Hepatic stellate cell (primary cell): ENCODE data around the gene PDCD1LG2.
A peak's percentile ranks its signal among the peaks of the same experiment; 100 is the strongest.

ENCODE experiments used
- DNase-seq: peaks from one replicate; pipeline ENCODE4 v3.0.0; 2011; ENCODE audit warnings: low spot score

The PDCD1LG2 gene

DNA sequence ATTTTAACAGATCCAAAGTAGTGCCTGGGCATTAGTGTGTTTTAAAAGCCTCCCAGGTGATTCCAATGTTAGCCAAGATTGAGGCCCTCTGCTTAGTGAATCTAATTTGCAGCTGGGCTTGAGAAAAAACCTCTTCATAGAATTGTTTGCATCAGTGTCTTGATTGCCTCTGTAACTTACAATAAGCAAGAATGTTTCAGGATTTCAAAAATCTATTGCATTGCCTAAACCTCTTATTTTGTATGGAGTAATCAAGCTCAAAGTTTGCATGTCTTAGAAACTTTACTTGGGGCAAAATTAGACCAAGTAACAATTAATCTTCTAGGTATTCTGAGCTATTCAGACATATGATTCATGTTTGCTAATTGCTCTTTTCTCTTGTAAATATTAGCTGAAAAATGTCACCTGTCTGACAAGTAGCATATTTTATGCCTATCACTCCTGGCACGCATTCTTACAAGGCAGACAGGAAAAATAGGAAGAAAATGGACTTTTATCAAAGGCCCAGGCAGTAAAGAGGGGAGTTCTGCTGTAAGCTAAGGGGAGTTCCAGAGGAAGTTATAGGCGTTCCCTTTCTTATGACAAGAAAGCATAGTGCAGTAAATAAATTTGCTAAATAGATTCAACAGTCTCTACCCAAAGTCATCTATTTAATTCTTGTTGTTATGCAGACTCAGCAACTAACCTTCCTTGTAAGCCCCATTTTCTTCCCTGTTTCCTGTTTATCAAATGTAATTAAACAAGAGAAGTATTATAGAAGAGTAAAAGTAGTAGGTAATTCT lies 21.0 kb downstream of the PDCD1LG2 start:
- no peak for DNase-seq

DNA sequence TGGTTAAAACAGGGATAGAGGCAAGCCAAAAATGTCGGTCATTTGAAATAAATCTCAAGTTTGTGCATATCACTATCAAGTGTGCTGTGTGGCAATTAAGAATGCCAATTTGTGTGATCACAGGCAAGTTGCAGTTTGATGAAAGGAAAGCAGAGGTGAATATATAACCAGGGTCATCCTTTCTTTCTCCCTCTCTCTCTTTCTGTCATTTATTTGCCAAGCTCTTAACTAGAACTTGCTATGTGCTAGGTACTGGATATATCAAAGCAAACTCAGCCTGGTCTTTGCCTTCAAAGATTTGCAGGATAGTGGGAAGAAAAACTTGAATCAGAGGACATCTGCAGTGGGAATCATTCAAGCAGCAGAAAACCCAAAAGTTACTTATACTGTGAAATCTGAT lies 22.0 kb downstream of the PDCD1LG2 start:
- DNase-seq, result no peak

DNA sequence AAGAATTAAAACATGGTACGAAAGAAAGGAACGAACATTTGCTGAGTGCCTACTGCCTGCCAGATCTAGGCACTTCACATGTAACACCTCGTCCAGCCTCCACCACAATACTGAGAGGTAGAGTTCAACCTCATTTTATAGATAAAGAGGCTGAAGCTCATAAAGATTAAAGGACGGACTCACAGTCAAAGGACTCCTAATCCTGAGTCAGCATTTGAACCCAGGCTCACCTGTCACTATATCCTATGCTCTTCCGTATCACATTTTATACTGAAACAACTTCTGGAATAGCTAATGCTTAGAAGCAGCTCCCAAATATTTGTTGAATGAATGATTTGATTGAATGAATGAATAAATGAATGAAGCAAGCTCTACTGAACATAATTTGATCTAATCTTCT lies 22.5 kb downstream of the PDCD1LG2 start:
- DNase-seq, result no peak

DNA sequence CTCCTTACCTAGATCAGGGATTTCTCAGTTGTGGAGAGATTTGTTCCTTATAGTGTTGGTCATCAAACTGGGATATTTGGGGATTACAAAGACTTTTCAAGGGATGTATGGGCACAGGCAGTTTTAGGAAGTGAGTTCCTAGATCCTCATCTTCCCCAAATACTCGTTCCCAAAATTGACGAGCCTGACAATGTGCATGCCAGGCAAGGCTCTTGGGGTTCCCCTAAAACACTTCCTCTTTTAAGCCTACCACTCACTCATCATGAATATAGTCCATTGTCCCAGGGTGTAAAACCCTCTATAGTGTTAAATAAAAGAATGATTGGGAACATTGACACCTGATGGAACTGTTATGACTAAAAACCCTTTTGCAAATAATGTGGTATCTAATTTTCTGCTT lies 26.4 kb downstream of the PDCD1LG2 start:
- no peak for DNase-seq

DNA sequence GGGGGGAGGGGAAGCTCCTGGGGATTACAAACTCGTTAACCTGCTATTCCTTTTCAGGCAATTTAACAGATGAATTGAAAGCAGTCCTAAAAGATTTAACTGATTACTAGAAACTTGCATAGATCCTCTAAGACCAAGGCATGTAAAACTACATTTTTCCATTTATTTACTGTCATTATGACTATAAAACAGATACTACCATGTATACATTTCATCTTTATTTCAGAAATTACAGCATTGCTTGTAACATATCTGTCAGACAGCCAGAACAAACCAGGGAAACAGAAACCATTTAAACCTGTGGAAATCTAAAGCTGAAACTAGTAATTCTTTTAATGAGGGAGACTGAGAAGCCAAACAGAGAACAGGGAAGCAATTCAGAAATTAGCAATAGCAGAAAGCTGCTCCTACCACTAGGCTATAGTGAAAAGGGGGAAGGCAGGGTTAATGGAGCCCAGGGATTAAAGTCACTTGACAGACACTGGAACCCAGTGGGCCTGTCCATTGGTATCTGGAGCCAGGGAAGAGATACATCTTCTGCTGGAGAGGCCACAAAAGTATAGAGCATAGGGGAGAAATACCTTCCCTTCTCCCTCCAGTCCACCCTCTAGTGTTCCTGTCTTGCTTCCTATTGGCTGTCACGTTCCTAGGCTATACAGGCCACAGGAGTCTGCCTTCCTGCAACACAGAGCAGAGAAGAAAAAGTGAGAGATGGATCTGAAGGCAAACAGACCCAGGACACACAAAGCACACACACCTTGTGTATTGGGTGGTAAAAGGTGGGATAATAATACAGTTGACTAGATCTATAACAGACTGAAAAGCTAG lies 33.8 kb downstream of the PDCD1LG2 start:
- DNase-seq, result no peak

DNA sequence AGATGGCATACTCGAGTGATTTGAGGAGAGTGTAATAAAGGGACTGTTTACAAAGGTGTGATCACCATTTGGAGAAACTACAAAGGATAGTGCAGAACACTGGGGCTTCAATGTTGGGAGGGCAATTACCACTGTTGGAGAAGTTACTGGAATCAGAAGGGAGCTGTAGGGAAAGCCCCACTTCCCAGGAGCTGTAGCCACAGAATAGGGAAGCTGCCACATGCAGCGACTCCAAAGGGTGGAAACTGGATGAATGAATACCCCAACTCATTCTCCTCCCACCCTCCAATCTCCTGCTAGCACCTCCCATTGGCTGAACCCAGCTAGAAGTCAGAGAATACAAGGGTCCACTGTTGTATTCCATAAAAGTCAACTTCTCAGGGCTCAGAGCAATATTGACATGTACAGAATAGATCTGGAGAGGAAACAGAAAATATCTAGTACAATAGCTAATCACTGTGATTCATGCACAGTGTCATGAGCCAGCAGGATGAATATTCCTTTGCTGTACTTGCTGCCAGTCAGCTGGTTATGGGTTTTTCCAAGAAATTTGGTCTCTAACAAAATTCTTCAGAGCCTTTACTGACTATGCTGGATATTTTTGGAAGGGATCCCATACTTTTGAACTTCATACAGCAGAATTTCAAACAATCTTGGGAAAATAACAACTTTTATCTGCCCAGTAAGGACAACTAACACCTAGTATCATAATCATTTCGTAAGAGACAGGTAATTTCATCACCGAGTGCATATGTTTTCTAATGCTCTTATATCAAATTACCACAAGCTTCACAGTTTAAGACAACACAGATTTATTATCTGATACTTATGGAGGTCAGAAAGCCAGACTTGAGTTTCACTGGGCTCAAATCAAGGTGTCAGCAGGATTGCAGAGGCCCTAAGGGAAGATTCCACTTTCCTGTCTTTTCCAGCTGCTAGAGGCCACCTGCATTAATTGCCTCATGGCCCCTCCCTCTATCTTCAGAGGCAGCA lies 39.6 kb downstream of the PDCD1LG2 start:
- peak; percentile 26 for DNase-seq

DNA sequence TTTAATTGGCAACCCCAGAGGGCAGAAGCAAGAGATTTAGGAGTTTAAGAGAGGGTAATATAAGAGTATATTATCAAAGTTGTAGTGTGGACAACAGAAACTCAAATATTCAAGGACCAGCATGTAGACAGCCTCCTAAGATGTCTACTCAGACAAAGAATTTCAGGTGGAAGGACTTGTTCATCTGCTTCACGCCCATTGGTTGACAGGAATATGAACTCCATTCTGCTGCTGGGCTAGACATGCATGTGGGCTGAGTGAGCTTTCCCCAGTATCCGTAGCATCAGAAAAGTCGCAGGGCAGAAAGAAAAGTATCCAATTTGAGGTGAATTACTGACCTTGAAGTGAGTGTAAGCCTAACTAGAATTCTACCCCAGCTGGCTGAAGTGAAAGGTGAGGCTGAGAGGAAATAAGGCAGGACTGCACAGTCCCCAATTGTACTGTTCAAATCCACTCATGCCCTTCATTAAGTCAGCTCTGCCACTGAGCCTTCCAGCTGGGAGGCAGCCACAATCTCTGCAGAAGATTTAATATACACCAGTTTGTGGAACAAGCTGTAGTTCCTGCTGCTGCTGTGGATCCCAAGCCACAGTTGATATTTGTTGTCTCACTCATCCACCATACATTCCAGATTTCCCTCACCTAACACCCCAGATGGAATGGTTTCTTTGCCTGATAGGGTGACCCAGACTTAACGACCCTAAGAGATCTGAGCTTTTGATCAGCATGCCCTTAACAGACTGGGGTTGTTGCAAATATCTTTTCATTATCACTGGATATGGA lies 41.2 kb downstream of the PDCD1LG2 start:
- no peak for DNase-seq

DNA sequence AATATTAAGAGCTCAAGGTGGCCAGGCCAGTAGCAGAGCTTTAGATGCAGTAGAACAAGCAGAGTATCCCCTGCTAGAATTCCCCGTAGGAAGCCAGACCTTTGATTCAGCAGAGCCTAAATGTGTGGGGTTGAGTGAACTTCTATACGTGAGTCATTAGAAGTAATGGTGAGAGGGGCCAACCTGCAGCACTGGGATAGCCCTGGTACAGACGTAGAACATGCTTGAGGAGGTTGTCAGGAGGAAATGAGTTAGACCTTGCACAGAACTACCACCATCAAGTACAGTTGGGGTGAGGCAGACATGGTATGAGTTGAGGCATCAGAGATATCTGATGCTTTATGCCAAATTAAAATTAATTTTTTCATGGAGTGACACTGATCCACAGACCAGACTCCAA lies 42.0 kb downstream of the PDCD1LG2 start:
- no peak for DNase-seq

DNA sequence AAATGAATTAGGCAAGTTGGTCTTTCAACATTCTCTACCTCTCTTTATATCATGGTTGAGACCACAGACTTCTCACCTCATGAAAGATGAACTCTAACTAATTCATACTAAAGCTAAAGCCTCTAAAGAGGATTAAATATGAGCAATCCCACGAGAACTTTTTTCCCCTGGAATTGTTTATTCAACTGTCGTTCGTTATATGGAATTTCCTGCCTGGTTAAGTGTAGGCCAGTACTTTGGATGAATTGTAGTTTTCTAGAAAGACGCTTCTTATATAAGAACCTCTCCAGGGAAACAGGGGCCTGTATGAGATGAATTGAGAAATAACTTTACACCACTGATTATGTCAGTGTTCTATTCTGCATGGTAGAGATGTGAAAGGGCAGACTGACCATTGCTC lies 42.9 kb downstream of the PDCD1LG2 start:
- peak; percentile 35 for DNase-seq

DNA sequence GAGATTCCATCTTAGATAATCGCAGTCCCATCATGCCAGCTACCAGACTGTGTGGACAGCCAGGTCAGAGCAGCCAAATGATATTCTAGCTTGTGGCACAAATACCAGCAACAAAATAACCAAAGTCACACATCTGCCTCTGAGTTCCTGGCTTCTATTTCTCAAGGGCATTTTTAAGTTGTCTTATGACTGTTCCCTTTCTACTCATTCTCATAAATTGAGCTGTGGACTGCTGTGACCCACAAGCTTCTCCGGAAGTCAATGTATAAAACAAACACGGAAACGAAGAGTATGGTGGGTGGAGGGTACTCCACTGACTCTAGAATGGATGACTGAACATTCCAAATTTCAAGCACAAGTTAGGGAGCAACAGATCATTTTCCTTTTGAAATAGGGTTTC lies 43.9 kb downstream of the PDCD1LG2 start:
- DNase-seq, result no peak

DNA sequence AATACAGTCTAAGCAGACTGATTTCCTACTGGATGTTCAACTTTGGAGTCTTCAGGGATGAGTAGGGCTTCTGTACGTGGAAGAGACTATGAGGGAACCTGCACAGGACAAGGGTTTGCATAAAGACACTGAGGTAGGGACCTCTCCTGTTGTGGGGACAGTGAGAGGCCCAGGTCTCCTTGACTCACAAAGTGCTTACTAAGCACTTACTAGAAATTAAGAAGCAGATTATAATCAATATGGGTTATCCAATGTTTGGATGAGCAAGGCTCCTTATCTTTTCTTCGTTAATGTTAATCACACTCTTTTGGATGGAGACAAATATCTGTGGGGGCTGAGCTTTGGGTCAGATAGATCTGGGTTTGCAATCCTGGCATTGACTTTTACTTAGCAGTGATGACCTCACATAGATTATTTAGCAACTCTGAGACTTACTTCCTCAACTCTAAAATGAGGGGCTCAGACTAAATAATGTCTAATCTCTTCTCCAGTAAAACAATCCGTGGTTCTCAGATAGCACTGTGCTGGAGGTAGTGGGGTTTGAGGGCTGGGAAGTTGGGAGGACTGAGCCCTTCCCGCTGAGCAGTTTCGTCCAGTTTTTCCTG lies 45.9 kb downstream of the PDCD1LG2 start:
- no peak for DNase-seq

DNA sequence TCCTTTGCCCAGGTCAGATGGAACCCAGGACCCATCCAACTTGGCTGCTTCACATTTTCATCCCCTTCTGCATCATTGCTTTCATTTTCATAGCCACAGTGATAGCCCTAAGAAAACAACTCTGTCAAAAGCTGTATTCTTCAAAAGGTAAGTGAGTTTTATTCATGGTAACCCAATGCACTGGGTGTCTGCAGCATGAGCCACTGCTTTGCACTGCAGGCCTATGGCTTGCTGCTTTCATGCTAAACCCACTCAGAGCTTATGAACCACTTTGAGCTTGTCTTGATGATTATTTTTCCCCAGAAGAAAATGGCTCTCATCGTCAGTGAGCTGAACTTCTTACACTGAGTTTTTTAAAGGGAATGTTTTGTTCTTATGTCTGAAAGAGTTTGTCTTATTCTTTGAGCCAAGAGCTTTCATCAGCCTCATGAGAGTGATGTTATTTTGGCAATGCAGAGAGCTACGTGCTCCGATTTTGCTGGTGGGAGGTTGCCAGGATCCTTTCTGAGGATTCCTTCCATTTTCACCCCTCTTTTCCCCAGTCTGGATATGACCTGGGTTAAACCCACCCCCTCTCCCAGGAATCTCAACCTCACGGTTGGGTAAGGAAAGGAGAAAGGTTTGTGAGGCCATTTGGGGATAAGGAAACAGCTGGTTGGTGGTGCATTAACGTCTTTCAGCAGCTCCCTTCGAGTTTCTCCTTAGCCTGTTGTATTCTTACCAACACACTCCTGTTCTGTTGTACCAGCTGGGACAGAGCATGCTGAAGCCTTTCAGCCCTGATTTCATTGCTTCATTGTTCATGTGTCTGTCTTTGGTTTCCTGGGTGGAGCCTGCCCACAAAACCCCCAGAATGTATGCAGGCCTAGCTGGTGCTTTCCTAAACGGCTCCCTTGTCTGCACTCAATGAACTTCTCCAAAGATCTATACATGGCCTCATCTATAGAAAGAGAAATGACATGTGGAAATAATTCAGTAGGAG lies 47.6 kb downstream of the PDCD1LG2 start:
- no peak for DNase-seq

DNA sequence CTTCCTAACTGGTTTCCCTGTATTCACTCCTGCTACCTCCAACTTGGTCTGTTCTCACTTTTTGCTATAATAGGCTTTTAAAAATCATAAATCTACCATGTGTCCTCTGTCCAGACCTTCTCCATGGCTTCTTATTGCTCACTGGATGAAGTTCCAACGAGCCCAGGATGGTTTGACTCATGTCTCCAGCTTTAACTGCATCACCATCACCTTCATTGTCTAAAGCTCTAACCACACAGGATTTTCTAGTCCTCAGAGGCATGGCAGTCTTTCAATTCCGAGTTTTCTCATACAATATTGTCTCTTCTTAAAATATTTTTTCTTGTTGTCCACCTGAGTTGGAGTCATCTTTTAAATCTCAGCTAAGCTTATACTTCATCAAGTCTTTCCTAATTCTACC lies 49.3 kb downstream of the PDCD1LG2 start:
- DNase-seq, result no peak

DNA sequence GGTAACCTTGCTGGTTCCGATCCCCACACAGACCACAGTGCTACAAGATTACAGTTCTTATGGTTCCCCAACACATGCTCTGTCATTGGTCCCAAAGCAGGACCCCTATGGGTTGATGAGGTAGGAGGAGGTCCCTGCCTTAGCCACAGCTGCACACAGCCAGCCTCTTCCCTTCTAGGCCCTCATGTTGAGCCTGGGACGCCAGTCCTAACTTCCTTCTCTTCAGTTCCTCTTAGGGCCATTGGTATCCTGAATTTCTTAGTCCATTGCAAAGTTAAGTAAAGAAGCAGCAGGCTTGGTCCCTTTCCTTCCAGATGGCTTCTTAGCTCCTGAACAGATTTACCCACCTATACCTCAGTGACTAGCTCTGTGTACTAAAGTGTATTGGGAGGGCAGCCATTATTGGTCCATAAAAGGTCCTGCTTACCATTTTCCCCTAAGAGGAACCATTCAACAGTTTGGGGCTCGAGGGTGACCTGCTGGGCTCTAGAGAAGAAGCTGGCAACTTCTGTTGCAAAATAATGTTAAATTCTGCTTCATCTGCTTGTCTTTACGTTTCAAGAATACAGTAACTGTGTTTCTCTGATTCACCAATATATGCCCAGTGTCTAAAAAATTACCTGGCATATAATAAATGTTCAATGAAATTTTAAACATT lies 50.2 kb downstream of the PDCD1LG2 start:
- DNase-seq, result no peak

DNA sequence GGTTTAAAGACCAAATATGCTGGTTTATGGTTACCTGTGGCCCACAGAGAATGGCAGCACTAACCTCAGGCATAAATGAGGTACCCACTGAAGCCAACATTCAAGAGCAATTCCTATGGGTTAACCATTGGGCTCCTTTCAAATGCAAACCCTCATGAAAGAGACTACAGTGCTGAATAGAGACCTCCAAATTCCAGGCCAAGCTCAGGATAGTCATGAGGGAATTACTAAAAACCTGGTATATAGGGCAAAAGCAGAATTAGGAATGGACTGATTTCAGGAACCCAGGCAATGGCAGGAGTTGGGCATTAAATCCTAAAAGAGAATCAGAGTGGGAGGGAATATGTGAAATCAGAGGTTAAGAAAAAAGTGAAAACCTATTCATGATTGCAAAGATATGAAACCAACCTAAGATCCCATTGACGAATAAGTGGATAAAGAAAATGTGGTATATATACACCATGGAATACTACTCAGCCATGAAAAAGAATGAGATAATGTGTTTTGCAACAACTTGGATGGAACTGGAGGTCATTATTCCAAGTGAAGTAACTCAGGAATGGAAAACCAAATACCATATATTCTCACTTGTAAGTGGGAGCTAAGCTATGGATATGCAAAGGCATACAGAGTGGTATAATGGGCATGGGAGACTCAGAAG lies 51.6 kb downstream of the PDCD1LG2 start:
- no peak for DNase-seq

DNA sequence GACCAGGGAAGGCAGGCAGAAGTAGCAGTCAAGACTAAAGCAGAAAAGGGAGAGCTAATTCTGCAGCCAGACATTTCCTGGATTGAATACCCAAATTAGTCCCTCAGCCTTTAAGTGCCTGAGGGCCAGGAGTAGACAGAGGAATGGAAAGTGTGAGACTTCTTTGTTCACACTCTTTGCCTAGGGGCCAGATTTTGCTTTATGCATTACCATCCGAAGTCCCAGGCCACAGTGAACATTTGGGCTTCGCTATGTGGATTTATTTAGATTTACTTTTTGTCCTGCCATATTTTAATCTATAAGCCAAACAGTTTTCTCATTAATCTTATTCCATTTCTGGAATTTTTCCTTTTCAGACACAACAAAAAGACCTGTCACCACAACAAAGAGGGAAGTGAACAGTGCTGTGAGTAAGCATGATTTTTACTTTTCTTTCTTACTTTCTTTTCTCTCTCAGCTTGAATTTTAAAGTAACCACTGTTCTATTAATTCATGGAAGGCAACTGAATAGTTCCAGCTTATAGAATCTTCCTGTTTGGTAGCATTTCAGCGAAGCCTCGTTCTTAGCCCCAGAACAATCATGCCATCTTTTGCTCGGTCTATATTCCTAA lies 52.6 kb downstream of the PDCD1LG2 start:
- DNase-seq, result no peak

DNA sequence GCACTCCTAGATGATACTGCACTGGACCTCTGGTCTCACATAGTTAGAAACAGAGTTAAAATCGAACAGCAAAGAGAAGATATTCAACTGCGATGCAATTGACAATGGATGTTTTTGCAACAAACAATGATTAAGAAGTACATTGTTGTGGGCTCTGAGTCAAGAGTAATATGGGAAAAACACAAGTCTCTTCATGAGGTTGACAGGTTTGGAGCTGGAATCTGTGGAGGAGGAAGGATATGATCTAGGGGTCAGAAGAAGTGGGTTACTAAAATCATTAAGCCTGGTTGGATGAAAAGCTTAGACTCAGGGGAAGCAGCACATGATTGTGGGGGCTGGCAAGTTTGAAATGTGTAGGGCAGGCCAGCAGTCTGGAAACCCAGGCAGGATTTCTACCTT lies 53.1 kb downstream of the PDCD1LG2 start:
- DNase-seq, result no peak

DNA sequence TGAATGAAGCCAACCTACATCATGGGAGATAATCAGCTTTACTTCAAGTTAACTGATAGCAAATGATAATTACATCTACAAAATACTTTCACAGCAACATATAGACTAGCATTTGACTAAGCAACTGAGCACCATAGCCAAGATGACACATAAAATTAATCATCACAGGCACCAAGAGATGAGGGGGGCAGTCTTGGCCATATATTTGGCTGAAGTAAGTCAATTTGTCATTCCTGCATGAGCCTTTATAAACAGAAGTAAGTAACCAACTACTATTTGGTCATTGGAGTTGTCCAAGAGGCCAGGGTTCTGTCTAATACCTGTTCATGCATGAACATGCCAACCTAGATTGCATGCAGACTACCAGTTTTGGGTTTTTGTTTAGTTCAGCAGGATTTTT lies 53.6 kb downstream of the PDCD1LG2 start:
- no peak for DNase-seq
